NT2/D1 (cell line): ENCODE measurements around the gene CFAP61.

ENCODE experiments used
- SUZ12 ChIP-seq: IDR thresholded peaks from 2 replicates; pipeline ENCODE4 v1.6.1; 2011; ENCODE audit not compliant: insufficient read length, insufficient read depth; ENCODE audit errors: extremely low read depth
- YY1 ChIP-seq: IDR thresholded peaks from 2 replicates; pipeline ENCODE4 v1.6.1; 2011; ENCODE audit not compliant: insufficient read length, insufficient read depth

DNA sequence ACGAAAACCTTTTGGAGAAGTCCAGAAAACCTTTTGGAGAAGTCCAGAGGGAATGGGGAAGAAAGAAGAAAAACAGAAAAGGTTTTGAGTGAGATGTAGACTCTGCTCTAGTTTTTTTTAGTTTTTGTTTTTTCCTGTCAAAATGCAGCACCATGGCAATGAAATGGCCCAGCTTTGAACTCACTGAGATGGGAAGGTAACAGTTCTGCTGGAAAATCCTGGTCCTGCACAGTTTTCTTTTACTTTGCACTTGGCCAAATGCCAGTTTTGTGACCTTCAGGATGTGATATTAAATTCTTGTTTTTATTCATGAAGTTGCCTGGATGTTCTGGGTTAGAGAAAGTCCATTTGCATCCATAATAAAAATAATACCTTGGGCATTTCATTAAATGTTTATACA, 145.7 kb downstream of the CFAP61 start:
- TF ChIP-seq YY1 = no peak
- TF ChIP-seq SUZ12 = no peak
